Right kidney (tissue), 1 donor: Measurements from ENCODE around the gene MS4A15.
"Not testable (repeated sequence)": the region's sequence is repeated elsewhere in the genome, so short reads cannot be mapped to it uniquely, and the experiment has no call there.

Source experiments
- DNase-seq: peaks from one replicate; pipeline ENCODE4 v3.0.0-alpha.2; 2016

The MS4A15 gene

DNA sequence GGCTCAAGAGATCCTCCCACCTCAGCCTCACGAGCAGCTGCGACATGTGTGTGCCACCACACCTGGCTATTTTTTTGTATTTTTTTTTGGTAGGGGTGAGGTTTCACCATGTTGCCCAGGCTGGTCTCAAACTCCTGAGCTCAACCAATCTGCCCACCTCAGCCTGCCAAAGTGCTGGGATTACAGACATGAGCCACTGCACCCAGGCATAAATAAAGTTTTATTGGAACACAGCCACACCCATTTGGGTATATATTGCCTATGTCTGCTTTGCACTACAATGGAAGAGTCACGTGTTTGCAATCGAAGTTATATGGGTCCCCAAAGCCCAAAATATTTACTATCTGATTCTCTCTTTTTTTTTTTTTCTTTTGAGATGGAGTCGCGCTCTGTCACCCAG, 1.8 kb upstream of the MS4A15 start:
- DNase-seq: no peak

DNA sequence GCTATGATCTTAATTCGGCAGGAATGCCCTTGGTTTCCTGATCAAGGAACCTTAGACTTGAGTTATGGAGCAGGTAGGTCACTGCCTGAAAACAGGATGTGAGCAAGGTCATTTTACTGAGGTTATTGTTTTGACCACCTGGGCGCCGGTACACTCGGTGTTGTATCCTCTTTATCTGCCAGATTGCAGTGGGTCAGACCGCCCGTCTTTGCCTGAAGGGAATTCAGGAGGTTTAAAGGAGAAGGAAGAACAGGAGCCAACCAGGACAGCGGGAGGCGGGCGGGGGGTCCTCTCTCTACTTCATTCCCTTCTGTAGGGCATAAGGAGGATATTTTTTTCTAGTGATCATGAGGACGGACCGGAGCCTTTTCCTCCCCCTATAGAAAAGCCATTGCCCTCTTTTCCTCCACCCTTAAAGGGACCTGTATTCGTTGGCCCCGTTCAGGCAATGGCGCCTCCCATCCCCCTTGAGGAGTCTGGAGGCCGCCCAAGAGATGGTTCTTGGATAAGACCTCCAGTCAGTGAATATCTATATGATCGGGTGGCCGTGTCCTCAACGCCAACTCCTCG, 649 bp downstream of the MS4A15 start:
- DNase-seq: no peak

DNA sequence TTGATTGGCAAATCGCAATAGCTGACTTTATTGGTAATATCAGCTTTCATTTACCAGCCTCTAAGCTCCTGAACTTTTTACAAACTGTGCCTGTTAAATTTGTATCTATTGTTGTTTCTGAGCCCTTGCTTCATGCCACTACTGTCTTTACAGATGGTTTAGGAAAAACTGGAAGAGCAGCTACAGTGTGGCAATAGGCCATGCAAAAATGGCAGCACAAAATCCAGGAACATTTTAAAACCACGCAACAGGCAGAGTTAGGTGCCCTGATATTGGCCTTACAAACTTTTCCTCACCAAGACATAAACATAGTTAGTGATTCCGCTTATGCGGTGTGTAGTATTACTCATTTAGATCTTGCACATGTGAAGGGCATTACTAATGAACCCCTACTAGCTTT, 2.0 kb downstream of the MS4A15 start:
- DNase-seq: not testable (repeated sequence)

DNA sequence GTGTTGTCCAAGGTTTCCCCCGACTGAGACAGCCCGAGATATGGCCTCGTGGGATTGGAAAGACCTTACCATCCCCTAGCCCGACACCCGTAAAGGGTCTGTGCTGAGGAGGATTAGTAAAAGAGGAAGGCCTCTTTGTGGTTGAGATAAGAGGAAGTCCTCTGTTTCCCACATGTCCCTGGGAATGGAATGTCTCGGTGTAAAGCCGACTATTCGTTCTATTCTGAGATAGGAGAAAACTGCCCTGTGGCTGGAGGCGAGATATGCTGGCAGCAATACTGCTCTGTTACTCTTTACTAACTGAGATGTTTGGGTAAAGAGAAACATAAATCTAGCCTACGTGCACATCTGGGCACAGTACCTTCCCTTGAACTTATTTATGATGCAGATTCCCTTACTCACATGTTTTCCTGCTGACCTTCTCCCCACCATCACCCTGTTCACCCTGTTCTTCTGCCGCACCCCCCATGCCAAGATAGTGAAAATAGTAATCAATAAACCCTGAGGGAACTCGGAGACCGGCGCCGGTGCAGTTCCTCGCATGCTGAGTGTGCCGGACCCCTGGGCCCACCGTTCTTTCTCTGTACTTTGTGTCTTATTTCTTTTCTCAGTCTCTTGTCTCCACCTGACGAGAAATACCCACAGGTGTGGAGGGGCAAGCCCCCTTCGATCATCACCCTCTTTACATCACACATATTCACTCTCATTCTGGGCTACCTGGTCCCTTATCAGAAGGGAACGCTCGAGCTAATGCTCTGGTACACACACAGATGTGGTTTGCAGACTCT, 3.0 kb downstream of the MS4A15 start:
- not testable (repeated sequence) for DNase-seq

DNA sequence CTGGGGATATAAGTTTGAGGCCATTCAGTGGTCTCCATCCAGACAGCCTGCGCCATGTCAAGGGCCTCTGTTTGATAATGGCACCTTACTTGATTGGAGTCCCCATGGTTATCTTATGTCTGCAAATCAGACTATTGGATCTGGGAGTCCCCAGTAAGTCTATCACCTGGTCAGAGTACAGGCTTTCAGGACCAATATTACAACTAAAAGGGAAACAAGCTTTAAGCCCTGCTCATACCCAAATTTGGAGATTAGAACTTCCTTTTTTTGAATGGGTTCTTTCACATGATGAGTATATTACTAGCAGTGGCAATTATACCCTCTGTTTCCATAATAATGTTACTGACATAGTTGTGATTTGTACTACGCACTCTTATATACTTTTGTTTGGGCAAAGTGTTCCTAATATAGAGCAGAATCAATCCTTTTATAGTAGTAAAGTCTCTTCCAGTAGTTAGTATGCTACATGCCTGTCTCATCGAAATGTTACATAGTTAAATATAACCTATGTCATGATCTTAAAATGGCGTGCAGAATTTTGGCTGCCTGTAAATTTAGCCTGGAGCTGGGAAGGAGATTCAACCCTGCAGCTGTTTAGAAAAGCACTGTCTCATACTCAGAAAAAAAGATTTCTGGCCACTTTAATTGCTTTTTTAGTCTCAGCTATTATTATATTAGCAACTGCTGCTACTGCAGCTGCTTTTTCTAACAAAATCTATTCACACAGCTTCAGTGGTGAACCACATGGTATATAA, 4.9 kb downstream of the MS4A15 start:
- DNase-seq: no peak

DNA sequence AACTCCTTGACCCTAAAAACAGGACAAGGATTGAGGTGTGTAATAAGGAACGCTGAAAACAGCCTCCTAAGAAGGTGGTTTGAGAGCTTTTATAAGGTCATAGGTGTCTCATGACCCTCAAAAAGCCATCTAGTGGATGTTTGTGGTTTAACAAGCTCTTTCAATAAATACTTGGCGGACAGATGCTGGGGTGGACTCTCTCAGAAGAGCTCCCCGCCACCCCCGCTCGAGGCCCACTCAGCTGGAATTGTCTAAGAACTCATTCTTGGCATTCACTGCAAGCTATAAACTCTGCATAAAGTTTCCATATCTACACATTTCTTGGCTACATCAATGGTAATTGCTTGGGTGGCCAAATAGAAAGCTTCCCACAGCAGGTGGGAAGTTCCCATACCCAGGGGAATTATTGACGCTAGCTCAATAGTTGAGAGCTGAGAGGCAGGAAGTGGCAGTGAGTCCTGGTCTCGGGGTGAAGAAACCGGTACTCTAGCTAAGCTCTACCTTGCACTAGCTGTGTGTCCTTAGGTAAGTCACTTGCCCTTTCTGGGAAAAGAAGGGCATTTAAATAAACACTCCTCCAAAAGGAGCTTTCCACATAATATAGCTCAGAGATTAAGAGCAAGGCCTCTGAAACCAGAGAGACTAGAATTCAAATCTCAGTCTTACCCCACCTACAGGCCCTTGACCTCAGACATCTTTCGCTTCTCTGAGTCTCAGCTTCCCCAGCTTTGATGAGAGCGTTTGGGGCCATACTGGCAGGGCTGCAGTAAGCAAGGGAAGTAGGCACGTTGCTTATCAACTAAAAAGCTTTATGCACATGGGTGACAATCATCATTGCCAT, 6.4 kb downstream of the MS4A15 start:
- no peak for DNase-seq

DNA sequence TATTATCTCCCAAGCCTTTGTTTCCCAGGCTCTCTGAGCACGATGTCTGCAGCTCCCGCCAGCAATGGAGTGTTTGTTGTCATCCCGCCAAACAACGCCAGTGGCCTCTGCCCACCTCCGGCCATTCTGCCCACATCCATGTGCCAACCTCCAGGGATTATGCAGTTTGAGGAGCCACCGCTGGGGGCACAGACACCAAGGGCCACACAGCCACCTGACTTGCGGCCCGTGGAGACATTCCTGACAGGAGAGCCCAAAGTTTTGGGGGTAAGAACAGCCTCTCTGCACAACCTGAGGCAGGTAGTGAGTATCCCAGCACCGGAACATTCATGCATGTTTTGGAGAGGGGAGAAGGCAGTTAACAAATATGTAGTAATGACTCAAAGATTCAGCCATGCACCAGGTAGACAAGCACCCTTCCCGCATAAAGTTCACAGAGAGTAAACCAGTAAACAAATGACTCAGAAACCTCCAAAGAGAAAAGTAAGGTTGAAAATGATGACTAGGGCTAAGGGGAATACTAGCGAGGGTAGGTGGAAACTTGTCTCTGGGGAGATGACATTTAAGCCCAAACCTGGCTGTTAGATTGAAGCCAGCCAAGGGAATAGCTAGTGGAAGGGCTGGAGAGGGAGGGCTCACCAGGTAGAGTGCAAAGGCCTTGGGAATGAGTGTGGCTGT, 7.2 kb downstream of the MS4A15 start:
- no peak for DNase-seq

DNA sequence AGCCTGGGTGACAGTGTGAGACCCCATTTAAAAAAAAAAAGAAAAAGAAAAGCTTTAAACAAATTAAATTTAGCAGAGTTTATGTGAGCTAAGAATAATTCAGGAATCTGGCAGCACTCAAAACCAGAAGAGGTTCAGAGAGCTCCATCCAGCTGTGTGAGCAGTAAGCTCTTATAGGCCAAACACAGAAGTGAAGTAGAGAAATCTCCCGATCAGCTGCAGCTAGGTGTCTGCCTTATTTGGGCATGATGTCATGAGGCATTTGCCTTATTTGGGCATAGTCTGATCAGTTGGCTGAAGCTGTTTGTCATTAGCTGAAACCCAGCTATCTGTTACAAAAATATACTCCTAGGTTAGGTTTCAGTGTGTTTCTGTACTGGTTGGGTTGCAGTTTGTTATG, 8.2 kb downstream of the MS4A15 start:
- no peak for DNase-seq

DNA sequence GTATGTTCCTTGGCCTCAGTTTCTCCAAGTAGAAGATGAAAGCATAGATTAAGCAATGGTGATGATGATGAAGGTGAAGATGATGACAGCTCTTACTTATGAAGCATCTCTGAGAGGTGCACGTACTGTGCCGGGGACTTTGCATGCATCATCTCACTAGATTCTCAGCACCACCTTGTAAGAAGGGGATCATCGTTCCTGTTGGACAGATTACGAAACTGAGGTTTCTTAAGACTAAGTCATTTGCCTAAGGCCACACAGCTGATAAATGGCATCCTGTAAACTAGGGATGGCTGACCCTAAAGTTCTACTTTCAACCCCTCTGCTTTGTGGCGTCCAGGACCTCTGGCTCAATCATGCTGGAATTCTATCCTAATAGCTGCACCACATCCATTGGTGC, 8.7 kb downstream of the MS4A15 start:
- no peak for DNase-seq

DNA sequence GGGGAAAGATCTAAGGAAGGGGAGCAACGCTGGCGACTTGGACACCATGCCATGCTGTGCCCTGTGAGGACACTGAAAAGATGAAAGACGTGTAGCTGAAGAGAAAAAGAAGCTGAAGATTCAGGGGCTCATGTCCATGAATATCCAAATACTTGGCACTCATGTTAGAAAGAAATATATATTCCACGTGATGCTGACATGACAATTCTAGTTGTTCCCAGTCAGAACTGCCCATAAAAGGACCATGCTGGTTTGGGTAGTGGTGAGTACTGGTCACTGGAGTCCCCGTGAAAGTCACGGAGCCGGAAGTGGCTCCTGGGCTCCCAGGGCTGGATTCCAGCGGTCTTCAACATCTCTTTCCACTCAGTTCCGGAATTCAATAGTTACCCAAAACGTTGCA, 9.9 kb downstream of the MS4A15 start:
- no peak for DNase-seq

DNA sequence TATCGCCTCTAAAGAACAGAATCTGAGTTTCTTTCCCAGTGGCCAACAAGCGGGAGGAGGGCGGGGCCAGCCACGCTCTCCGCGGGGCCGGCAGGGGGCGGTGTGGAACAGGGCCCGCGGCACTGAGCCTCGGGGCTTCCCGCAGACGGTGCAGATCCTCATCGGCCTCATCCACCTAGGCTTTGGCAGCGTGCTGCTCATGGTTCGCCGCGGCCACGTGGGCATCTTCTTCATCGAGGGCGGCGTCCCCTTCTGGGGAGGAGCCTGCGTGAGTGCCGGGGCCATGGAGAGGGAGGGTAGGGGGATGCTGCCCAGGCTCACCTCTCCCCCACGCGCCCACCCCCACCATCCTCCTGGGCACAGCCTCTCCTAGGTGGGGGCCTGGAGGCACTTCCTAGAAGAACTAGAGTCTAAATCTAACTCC, 10.7 kb downstream of the MS4A15 start:
- no peak for DNase-seq

DNA sequence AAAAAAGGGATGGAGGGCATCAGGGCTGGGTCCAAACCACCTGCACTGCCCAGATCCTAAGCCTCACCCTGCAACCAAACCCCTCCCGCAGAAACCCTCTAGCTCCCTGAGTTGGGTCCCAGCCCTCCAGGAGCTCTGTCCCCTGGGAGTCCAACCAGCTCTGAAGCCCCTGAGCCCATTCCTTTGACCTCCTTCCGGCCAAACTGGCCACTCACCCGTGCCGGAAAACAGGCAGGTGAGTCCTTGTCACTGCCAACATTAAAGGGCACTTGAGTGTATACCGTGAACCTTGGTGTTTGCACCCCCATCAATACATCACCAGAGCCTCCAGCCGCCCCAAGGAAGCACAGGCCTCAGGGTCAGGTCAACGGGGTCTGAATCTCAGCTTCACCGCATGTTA, 11.5 kb downstream of the MS4A15 start:
- DNase-seq: no peak

DNA sequence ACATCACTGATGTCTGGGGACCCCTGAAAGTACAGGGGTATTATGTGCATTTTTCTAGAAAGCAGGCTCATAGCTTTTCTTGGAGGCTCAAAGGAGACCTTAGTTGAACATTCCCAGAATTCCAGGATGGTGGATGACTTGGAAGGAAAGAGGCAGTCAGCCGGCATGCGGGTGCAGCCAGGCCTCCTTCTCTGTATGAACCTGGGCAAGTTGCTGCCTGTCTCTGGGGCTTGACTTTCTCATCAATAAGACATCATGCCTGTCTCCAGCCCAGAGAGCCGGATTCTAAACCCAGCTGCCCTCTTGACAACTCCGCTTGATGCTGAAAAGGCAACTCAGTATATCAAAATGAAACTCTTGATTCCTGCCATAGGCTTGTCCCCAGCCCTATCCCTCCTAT, 12.6 kb downstream of the MS4A15 start:
- DNase-seq: no peak

DNA sequence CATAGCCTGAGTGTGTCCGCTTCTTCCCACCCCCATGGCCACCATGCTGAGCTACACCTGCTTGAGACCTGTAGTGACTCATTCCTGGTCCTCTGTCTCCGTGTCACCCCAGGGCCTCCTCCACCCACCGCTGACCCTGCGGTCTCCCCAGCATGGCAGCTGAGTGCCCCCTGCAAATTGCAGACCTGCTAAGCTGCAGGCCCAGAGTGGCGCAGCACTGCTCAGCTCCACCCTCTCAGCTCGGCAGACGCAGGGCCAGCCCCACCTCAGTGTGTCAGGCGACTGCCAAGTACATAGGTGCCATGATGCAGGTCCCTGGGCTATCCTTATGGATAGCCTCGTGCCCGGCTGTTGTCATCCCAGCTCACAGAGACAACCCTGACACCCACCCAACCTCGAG, 13.1 kb downstream of the MS4A15 start:
- no peak for DNase-seq

DNA sequence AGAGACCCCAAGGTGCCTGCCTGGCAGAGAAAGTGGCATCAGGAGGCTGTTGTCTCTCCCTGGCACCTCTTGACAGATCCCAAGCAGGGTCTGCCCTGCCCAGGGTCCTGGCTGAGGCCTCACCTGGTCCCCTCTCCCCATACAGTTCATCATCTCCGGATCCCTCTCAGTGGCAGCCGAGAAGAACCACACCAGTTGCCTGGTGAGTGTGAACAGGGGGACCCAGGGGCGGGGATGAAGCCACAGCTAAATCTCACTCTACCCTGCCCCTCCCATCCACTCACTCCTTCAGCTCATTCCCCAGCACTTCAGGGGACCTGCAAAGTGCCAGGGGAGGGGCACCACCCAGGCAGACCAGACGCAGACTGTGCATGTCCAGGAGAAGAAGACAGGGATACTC, 14.5 kb downstream of the MS4A15 start:
- DNase-seq: no peak

DNA sequence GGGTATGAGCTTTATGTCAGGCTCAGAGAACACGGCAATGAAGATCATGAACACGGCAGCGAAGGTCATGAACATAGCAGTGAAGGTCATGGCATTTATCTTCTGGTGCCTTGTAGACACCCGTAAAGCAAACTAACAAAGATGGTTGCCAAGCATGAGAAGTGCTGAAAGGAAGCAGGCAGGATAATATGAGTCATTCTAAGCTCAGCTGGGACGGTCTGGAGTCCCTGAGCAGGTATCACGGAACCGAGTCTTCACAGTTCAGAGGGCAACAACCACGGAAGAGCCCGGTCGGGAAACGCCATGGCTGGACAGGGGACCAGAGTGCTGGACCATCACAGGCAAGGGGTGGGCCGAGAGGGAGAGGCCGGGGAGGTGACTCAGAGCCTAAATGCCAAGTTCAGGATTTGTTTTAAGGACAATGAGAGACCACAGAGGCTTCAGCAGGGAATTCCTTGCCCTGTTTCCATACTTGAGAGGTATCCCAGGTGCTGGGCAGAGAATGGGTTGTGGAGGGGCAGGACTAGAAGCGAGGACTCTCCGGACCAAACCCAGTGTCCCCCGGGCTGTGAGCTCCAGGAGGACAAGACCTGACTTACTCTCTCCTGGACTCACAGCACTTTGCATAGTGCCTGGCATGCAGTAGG, 15.3 kb downstream of the MS4A15 start:
- DNase-seq: no peak

DNA sequence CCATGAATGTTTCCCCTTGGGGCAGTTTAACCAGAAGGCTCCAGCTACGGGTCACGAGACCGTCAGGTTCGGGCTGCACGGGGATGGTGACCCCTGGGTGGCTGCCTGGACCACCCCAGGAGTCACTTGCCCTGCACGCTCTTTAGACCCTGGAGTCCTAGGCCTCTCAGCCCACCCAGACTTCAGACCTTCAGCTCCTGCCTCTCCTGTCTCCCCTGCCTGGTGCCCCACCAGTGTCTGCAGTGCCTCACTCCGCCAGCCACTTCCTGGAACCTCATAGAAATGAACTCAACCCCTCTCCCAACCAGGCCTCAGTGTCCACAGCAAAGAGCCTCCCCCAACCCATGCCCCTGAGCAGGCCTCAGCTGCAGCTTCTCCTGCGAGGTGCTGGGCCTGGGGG, 16.0 kb downstream of the MS4A15 start:
- DNase-seq: no peak

DNA sequence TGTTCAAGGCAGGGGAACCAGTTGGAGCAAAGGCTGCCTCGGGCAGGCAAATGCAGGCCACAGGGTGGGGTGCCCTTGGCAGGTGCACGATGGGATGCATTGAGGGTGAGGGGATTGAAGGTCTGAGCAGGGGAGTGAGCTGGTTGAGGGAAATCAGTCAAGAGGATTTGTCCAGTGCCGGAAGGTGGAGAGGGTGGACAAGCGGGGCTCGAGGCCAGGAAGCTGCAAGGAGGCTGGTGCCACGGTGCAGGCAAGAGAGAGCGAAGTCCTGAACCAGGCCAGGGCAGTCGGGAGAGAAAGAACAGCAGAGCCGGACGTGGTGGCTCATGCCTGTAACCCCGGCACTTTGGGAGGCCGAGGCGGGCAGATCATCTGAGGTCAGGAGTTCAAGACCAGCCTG, 18.1 kb downstream of the MS4A15 start:
- no peak for DNase-seq

DNA sequence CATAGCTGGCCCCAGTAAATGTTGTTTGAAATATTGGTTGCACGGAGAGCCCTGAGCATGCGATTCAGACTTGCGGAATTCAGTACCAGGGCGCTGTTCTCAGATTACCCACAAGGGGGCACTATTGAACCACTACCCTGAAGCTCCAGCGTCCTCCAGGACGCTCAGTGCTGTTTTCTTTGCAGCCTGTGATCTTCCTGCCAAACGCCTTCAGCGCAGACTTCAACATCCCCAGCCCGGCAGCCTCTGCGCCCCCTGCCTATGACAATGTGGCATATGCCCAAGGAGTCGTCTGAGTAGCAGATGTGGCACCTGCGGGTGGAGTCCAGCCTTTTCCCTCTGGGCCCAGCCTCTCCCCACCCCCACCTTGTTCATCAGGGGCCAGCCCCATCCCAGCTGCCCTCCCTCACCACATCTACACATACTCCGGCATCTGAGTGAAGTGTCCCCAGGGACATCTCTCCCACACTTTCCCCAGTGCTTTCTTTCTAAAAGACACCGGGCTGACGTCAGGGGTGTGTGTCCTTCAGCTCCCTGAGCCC, 18.8 kb downstream of the MS4A15 start:
- peak; percentile 56 for DNase-seq

DNA sequence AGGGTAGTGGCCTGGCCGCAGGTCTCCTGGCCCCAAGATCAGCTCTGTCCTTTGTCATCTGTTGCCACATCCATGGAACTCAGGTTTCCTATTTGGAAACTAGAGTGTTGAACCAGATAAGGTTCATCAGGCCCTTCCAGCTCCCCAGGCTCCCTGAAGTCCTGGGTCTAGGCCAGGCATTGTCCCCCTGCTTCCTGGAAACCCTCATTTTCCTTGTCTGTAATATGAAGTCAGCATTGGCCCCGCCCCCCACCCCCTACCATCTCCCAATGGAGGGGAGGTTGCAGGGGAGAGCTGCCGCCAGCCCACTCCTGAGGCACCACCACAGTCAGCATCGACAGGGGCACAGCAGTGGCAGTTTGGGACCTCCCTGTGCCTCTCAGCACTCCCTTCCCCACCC, 19.5 kb downstream of the MS4A15 start:
- no peak for DNase-seq

DNA sequence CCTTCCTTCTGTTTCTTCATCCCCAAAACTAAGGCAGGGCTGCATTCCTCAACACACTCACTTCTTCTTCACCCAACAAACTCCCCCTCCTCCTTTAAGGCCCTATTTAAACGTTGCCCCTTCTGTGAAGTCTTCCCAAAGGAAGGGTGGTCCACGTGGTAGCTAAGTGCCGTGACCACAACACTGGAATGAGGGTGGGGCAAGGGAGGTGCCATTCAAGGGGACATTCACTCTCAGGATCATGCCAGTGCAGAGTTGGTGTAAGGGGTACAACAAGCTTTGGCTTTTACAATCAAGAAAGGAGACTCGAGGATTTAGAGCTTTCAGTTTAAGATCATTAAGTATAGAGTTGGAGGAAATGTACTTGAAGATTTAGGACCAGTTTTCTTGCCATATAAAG, 20.4 kb downstream of the MS4A15 start:
- DNase-seq: no peak
